HG03521 (cell line): ENCODE data around the gene TENT4A.

Experiments
- ATAC-seq: cut with Tn5 transposase; IDR thresholded peaks from one replicate; pipeline ENCODE4 v1.9.1; 2021; ENCODE audit warnings: mild to moderate bottlenecking, moderate library complexity; ENCODE audit not compliant: unreplicated experiment

Gene TENT4A

DNA sequence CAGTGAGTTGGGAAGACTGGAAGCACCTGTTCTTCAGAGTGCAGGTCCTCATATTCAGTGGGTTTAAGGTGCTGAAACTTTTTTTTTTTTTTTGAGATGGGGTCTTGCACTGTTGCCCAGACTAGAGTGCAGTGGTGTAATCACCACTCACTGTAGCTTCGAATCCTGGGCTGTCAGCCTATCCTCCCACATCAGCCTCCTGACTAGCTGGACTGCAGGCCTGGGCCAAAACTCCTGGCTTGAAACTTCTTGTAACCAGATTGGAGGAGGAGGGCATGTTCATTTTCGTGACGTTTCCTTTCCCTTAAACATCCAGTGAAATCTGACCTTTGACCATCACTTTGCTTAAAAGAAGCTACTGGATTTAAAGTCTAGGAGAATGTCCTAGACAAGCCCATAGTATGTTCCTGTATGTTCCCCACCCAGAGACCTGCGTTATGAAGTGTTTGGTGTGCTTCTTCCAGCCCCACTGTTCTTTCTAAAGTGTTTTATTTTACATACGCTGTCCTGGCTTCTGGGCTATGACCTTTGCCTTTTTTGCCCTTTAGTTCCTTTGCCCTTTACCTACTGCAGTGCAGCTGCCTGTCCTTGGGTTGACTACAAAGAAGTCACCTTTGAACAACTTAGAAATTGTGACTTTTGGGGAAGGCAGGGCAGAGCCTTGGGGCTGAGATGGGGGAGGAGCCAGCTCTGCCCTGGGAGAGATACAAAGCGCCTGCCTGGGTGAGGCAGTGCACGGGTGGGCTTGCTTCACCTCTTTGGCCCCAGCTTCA lies 18.4 kb downstream of the TENT4A start:
- no peak for ATAC-seq

DNA sequence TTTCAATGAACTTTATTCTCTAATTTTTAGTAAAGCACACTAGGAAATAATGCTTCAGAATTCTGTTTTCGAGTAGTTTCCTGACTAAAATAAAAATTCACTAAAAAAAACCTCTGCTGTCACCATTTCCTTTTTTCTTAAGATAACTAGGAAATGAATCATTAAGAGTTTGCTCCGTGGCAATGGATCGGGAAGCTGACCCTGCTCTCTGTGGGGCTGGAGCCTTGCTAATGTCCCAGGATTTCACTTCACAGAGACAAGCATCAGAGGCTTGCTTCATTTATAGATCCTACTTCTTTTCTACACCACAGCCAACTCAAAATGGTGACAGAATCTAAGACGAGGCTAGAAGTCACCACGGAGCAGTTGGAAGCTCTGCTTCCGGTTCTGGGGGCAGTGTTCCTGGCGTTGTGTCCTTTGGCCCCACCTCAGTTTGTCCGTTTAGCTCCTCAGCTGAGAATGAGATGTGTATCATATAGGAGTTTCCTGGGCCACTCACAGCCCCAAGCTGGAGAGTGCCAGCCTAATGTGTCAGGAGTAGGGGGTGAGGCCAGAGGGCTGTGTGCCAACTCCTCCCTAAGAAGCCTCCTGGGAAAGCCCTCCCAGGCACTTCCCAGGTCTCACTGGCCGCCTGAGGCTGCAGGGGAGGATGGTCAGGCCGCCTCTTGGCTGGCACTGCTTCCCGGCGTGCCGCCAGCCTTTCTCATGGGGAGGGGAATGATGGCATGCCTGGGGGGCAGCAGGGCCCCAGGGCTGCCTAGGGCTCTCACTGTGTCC lies 19.6 kb downstream of the TENT4A start:
- ATAC-seq = no peak

DNA sequence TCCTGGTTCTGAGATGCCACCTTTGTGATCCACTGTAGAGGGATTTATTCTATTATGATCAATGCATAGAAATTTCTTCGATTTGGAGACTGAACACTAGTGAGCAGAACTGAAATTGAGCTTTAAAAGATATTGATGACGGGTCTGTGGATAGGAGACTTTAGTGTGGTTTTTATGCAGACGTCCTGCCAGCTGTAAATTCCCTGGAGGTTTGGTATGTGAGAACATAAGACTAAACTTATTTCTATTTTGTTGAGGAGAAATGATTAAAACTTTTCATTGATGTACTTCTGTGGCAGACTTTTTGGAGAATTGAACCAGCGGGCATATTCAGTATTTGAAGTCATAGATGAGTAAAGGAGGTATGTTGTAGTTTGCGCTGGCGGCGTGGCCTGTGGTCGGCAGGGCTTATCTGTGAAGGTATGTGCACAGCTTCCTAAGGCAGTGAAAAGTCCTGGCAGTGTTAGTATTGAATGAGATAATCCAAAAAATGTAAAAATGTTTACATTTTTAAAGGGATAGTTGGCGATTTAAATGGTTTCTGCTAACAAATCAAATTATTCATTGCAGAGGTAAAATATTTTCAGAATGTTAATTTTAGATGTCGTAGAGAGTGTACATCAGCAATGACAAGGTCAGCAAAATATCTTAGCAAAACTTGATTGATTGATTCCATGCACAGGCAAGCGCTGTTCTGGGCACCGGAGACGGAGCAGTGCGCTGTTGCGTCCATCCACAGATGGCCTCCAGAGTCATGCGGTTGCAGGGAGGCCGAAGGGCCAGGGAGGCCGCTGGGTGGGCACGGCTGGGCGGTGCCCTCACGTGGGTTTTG lies 20.4 kb downstream of the TENT4A start:
- ATAC-seq = no peak

GRCh38 chr5:6734243-6734700 lies 21.0 kb downstream of the TENT4A start:
- no peak for ATAC-seq

- ATAC-seq = no peak
These were observed 21.5 kb downstream of the TENT4A start for GRCh38 chr5:6734781-6735180.

DNA sequence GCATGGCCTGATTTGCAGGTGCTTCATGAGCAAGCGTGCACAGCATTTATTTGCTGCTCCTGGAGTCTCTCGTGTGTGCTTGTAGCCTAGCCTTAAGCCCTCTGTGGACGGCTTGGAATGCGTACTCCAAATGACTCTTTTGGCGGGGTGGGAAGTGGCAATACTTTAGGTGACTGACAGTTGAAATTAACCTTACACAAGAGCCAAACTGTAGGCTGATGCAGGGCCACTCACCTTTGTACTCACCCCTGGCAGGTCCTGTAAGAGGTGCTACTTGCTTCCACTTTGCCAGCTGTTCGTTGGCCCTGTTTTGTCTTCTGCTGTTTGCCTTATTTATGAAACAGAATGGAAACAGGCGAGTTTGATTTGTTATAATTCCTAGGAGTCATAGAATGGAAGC lies 22.9 kb downstream of the TENT4A start:
- ATAC-seq = no peak

DNA sequence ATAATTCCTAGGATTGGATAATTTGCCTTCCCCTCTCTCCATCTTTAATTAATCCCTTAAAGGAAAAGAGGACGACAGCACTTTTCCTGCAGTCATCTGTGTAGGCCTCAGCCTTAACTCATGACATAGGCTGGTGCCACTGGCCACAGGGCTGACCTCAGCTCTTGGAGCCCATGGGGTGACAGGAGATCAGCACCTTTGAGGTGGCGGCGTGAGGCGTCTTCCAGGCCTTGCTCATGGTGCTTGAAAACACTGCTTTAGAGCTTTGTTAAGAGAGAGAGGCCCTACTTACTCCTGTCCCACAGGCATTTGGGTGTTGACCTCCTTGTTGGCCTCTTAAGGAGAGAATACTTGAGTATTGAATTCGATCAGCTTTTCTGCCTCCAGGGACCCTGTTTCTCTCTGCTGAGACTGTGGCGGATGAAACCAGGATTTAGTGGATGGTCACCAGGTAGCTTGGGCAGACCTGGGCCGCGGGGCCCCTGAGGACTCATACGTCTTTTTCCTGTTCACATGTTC lies 23.4 kb downstream of the TENT4A start:
- peak; percentile 2 for ATAC-seq

DNA sequence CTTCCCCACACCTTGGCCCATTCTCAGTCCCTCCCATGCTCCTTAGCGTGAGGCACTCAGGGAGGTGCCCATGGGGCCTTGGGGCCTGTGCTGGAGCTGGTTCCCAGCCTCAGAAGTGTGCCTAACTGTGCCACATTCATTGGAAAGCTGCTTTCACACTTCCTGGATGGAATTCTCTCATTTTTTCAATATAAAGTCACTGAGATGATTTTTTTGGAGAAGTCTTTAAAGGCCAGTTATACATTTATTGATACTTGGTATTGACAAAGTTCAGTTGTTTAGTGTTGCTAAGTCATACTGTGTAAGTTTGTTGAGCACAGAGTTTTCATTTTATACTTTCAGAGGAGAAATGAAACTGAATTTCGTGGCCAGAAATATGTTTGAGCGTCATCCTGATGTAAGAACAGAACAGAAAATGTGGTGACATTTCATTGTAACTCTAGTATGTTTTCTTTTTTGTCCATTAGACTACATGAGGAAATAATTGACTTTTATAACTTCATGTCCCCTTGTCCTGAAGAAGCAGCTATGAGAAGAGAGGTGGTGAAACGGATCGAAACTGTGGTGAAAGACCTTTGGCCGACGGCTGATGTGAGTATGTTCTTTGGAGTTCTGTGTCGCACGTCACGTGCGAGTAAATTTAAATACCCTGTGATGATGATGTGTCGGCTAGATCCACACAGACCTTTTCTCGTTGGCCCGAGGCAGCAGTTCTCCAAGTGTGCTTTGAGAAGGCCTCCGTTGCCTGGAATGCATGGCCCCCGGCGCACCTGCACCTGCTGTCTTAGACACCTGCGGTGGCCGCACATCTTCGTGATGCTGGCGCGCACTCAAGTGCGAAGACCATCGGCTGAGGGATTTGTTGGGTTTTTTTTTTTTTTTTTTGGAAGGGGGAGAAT lies 24.1 kb downstream of the TENT4A start:
- peak; percentile 74 for ATAC-seq

DNA sequence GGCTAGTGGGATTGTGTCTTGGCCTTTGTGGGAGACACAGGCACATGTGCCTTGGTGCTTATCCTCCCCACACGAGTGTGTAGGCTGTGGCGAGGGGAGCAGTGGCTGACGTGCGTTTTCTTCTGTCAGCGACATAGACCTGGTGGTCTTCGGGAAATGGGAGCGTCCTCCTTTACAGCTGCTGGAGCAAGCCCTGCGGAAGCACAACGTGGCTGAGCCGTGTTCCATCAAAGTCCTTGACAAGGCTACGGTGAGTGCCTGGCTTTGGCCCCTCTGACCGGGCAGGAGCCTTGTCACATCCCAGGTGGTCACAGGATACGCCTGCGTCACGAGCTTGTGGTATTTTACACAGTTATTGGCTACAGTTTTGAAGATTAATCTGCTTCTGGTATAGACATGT lies 26.4 kb downstream of the TENT4A start:
- ATAC-seq = no peak

DNA sequence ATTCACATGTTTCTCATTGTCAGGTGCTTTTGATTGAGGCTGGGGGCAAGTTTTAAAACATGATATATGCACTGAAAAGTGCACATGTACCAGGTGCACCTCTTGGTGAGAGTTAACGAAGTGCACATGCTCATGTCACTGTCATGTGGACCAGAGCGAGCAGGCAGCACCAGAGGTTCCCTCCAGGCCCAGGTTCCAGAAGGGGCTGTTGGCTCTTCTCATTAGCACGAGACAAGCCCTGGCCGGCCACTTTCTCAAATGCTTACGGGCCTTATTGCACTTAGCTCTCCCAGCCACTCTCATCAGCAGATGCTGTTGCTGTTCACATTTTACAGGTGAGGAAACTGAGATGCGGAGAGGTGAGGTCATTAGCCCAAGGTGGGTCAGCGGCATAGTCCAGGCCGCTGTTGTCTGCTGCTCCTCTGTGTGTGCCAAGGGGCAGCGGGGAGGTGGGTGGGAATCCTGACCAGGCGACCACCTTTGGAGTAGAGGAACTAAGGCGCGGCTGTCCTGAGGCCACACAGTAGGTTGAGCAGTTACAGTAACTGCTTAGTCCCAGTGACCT lies 27.4 kb downstream of the TENT4A start:
- no peak for ATAC-seq

- no peak for ATAC-seq
These were observed 29.0 kb downstream of the TENT4A start for GRCh38 chr5:6742081-6742758.

- no peak for ATAC-seq
These were observed 29.9 kb downstream of the TENT4A start for GRCh38 chr5:6743161-6743560.

DNA sequence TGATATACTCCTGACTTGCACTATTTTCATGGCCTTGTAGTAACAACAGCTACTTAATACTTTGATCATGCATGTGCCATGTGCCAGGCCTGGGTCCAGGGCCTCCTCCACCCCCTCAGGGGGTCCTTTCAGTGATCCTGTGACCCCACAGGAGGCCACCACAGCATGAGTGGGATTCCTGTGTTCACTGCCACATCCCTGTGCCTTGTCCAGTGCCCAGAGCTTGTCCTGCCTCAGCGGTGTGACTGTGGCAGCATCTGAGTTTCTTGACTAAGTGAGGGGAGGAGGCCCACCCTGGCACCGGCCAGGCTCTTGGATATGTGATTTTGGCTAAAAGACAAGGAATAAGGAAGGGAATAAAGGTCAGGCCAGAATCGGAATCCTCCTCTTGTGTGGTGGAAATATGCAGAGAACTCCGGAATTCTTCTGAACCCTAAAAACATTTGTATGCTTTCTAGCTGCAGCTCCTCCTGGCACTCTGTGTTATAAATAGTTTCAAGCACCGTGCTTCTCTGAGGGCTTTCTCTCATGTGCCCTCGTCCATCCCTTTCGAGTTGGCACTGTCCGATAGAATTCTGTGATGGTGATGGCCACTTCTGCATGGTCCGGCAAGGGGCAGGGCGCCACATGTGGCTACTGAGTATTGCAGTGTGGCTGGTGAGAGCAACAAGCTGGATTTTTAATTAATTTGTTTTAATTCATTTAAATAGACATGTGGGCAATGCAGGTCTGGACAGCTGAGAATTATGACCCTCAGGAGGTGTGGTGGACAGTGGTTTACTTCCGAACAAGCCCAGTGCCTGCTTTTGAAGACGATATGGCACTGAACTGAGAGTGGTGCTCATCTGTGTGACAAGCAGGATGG lies 31.8 kb downstream of the TENT4A start:
- ATAC-seq = no peak

DNA sequence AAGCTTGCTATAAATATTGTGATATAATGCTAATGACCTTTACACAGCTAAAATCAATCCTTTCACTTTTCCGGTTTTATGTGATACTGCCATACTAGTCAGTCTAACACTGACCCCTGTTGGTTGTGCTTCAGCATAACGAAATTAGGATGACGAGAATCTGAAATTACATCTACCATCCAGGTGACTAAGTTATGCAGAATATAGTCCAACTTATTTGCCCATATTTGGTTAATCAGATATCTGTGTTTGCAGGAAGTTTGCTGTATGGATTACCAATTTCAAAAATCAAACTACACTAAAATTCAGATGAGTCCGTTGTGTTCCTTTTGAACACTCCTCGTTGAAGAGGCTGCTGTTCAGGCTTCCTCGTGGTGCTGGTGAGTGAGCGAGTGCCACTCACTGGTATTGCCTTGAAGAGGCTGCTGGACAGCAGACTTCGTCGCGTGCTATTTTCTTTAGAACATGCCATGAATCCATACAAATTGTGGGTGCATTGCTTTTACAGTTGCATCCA lies 32.5 kb downstream of the TENT4A start:
- no peak for ATAC-seq

DNA sequence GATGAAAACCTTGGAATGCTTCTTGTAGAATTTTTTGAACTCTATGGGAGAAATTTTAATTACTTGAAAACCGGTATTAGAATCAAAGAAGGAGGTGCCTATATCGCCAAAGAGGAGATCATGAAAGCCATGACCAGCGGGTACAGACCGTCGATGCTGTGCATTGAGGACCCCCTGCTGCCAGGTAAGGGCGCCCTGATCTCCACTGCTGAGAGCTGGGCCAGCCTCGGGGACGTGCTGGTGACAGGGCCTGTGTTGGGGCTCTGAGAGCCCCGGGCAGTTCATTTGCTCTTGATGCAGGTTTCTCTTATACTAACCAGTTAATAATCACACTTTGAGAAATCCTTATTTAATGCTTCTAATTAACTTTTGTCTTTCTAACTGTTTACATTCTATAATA lies 33.0 kb downstream of the TENT4A start:
- ATAC-seq = no peak

- ATAC-seq = no peak
These were observed 33.9 kb downstream of the TENT4A start for GRCh38 chr5:6747103-6747502.

GRCh38 chr5:6748142-6748541 lies 34.9 kb downstream of the TENT4A start:
- no peak for ATAC-seq
